HL-60 (cell line): ENCODE data around the gene CSTF2.
A peak's percentile ranks its signal among the peaks of the same experiment; 100 is the strongest.

Source experiments
- DNase-seq, 2 experiments: peaks; one replicate each; pipeline ENCODE4 v3.0.0-alpha.2; 2010 to 2020; ENCODE audit warnings: low read depth in 1 of 2, low spot score in 1 of 2
- H3K27ac ChIP-seq: fragments of 250-450 bp; sonication (Bioruptor Pico); replicated peaks from 2 replicates; pipeline ENCODE4 v1.5.1; 2020; ENCODE audit warnings: mild to moderate bottlenecking, moderate library complexity
- H3K27me3 ChIP-seq: fragments of 250-450 bp; sonication (Bioruptor Pico); 2 replicates; pipeline ENCODE4 v1.5.1; 2021; ENCODE audit warnings: mild to moderate bottlenecking, moderate library complexity; ENCODE audit not compliant: insufficient read depth, poor library complexity, severe bottlenecking
- H3K4me3 ChIP-seq: replicated peaks from 2 replicates; pipeline ENCODE4 v1.5.1; 2011; ENCODE audit warnings: mild to moderate bottlenecking, control low read depth, low read length; ENCODE audit not compliant: insufficient read depth
- CTCF ChIP-seq: IDR thresholded peaks from one replicate; pipeline ENCODE4 v1.5.1; 2011; ENCODE audit warnings: low read length, control low read depth, inconsistent platforms; ENCODE audit not compliant: insufficient read depth
- GABPA ChIP-seq: IDR thresholded peaks from 2 replicates; pipeline ENCODE4 v1.6.1; 2012; ENCODE audit warnings: low read depth
- POLR2AphosphoS5 ChIP-seq: IDR thresholded peaks from 2 replicates; pipeline ENCODE4 v1.6.1; 2012; ENCODE audit warnings: low read depth
- REST ChIP-seq: IDR thresholded peaks from 2 replicates; pipeline ENCODE4 v1.6.1; 2012; ENCODE audit warnings: low read depth; ENCODE audit not compliant: insufficient replicate concordance
- SPI1 ChIP-seq: IDR thresholded peaks from 2 replicates; pipeline ENCODE4 v1.6.1; 2012; ENCODE audit warnings: low read depth, mild to moderate bottlenecking, borderline replicate concordance

The CSTF2 gene

GRCh38 chrX:100812216-100813158 lies 7.7 kb upstream of the CSTF2 start:
- Histone ChIP-seq H3K27ac (no peak overlapping the region), H3K4me3 (no peak overlapping the region), H3K27me3 (no peaks in the 10 kb centered on the region)
- no peak for DNase-seq
- no peak for TF ChIP-seq REST
- TF ChIP-seq GABPA, result no peak
- no peak for TF ChIP-seq CTCF
- no peak for TF ChIP-seq SPI1
- no peak for TF ChIP-seq POLR2AphosphoS5

- DNase-seq, result no peak
- H3K27ac ChIP-seq, result no peak overlapping the region
- TF ChIP-seq CTCF (no peak), POLR2AphosphoS5 (no peak), GABPA (no peak), REST (no peak)
- no peak overlapping the region for H3K4me3 ChIP-seq
- H3K27me3 ChIP-seq, result no peaks in the 10 kb centered on the region
These were observed 2.9 kb upstream of the CSTF2 start for GRCh38 chrX:100817340-100817739.

GRCh38 chrX:100819534-100819836 lies 706 bp upstream of the CSTF2 start:
- DNase-seq, result no peak
- peak overlapping the region; percentile 92 for H3K27ac ChIP-seq
- TF ChIP-seq SPI1 (no peak), REST (no peak), POLR2AphosphoS5 (no peak), GABPA (no peak), CTCF (no peak)
- H3K27me3 ChIP-seq, result no peaks in the 10 kb centered on the region
- H3K4me3 ChIP-seq, result peak overlapping the region; percentile 70
